ENCODE data around the gene MAP2K5. TPM values are rescaled to one million over a fixed set of nuclear protein-coding genes. Genes with fewer than 3 reads are reported as not detected.

Gene MAP2K5
- total and polyA plus RNA-seq, 2 experiments from 2014 or later, result 6.8 to 13.6 TPM

DNA sequence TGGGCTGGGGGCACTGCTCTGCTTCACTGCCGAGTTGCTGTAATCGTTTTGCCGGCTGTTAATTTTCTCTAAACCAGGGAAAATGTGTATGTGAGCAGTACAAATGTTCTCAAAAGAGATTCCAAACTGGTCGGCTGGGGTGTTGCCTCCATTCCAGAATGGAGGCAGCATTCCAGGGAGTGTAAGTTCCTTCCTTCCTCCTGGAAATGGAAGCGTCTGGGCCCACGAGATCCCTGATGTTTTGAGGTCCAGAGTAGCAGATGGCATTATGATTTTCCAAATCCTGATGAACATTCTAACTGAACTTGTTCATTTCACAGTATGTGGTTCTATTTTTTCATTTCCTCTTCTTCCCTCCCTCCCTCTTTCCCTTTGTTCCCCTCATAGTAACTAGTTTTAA lies 218.4 kb downstream of the MAP2K5 start:
- Histone ChIP-seq H3K4me1 (ENCODE audit: low read depth) (no peaks in the 10 kb centered on the region), H3K27ac (no peak overlapping the region), H3K27me3 (peaks cover 74% of the 10 kb centered on the region), H3K9me3 (ENCODE audit: low read depth) (no peaks in the 10 kb centered on the region), H3K36me3 (no peaks in the 10 kb centered on the region), H3K4me3 (no peak overlapping the region)
- TF ChIP-seq, protein P1, sequence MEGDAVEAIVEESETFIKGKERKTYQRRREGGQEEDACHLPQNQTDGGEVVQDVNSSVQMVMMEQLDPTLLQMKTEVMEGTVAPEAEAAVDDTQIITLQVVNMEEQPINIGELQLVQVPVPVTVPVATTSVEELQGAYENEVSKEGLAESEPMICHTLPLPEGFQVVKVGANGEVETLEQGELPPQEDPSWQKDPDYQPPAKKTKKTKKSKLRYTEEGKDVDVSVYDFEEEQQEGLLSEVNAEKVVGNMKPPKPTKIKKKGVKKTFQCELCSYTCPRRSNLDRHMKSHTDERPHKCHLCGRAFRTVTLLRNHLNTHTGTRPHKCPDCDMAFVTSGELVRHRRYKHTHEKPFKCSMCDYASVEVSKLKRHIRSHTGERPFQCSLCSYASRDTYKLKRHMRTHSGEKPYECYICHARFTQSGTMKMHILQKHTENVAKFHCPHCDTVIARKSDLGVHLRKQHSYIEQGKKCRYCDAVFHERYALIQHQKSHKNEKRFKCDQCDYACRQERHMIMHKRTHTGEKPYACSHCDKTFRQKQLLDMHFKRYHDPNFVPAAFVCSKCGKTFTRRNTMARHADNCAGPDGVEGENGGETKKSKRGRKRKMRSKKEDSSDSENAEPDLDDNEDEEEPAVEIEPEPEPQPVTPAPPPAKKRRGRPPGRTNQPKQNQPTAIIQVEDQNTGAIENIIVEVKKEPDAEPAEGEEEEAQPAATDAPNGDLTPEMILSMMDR (IDR thresholded peaks at IDR 0.05; ENCODE audit: low read depth, low read length), result no peak
- no peak for DNase-seq (ENCODE audit: low read depth in 1 of 2, low spot score in 1 of 2)

DNA sequence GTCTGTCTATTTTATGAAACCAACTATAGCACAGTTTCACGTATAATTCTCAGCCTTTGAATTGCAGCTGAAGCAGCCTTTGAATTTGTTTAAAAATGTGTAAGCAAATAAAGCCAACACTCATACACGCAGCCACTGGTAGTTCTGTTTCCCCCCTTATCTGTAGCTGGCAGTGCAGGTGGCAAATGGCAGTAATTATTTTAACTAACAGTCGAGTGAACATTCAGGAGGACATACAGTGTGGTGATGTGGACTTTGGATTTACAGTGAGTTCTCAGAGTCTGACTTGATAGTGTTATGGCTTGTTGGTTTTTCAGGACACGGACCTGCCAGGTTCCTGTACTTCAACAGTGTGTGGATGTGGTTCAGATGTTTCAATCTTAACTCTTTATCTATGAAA lies 218.8 kb downstream of the MAP2K5 start:
- Histone ChIP-seq H3K4me1 (ENCODE audit: low read depth) (no peaks in the 10 kb centered on the region), H3K27ac (no peak overlapping the region), H3K27me3 (peaks cover 76% of the 10 kb centered on the region), H3K4me3 (no peak overlapping the region), H3K9me3 (ENCODE audit: low read depth) (no peaks in the 10 kb centered on the region), H3K36me3 (no peaks in the 10 kb centered on the region)
- TF ChIP-seq, protein P1 (IDR thresholded peaks at IDR 0.05; ENCODE audit: low read depth, low read length), result no peak
- no peak for DNase-seq (ENCODE audit: low read depth in 1 of 2, low spot score in 1 of 2)

DNA sequence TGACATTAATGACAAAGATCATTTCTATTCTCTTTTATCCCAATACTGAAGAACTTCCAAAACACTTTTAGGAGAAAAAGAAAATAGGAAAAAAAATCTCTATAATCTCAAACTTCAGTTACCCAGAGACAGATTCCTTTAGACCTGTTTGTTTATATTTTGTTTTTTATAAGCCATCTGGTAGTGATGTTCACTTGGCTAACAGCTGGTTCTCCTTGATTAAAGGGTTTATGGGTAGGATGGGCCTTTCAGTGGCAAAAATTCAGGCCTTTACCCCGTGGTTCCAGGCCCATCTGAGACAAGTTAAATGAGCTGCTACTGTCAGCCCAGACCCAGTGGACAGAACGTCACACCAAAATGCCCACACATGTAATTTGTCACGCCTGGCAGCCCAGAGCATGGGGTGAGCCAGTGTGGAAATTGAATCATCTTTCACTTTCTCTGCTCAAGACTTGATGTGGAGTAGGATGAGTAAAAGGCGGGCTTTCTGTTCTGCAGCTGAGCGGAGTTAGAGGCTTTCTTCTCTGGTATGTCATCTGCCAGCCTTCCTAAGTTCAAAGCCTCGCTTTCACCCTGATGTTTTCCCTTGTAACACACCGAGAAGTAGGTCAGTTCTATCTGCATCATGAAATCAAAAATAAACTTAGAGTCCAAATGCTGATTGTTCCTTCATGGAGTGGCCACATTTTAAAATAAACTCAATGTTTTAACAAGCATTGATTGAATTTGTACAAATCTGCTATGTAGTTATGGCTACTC lies 220.3 kb downstream of the MAP2K5 start:
- Histone ChIP-seq H3K4me1 (ENCODE audit: low read depth) (no peaks in the 10 kb centered on the region), H3K4me3 (no peak overlapping the region), H3K27me3 (peaks cover 83% of the 10 kb centered on the region), H3K36me3 (no peaks in the 10 kb centered on the region), H3K27ac (no peak overlapping the region), H3K9me3 (ENCODE audit: low read depth) (no peaks in the 10 kb centered on the region)
- DNase-seq (ENCODE audit: low read depth in 1 of 2, low spot score in 1 of 2), result no peak
- TF ChIP-seq, protein P1 (IDR thresholded peaks at IDR 0.05; ENCODE audit: low read depth, low read length), result no peak

DNA sequence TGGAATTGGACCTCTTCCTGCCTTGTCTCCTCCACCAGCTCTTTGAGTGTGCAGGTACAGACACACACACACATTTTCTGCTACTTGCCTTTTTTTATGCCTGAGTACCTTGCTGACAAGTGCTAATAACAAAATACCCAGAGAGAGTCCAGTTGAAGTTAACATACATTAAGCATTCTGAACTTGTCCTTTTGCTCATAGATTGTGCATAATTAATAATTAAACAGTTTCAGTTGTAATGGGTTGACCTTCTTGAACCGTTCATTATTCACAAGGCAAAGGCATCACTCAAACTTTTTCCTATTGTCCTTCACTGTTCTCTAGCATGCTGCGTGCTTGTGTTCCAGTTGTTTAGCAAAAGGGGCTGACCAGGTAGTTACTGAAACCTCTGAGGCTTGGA lies 223.2 kb downstream of the MAP2K5 start:
- TF ChIP-seq, protein P1 (IDR thresholded peaks at IDR 0.05; ENCODE audit: low read depth, low read length), result no peak
- H3K4me1 ChIP-seq (ENCODE audit: low read depth), result peaks cover under 1% of the 10 kb centered on the region
- H3K27ac ChIP-seq, result no peak overlapping the region
- peaks cover 93% of the 10 kb centered on the region for H3K27me3 ChIP-seq
- H3K4me3 ChIP-seq, result no peak overlapping the region
- no peaks in the 10 kb centered on the region for H3K9me3 ChIP-seq (ENCODE audit: low read depth)
- DNase-seq (ENCODE audit: low read depth in 1 of 2, low spot score in 1 of 2), result no peak
- H3K36me3 ChIP-seq, result no peaks in the 10 kb centered on the region

DNA sequence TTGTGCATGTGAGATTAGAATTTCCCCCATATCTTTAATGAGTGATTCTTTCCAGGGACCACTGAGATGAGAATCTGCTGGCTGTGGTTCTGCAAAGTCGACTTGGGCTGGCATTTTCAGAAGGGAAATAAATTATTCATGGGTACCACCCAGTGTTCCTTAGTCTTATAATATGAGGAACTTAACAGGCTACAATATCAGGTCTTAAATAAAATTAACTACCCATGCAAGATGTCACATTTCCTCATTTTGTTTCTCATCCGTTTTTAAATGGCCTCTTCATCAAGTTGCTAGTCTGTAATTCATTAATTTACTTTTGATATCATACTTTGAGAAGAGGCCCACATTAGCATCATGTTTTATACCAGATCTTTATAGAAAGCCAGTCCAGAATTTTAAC lies 224.5 kb downstream of the MAP2K5 start:
- H3K27ac ChIP-seq, result no peak overlapping the region
- no peaks in the 10 kb centered on the region for H3K9me3 ChIP-seq (ENCODE audit: low read depth)
- H3K4me1 ChIP-seq (ENCODE audit: low read depth), result peaks cover 13% of the 10 kb centered on the region
- peaks cover 81% of the 10 kb centered on the region for H3K27me3 ChIP-seq
- no peak for DNase-seq (ENCODE audit: low read depth in 1 of 2, low spot score in 1 of 2)
- no peaks in the 10 kb centered on the region for H3K36me3 ChIP-seq
- TF ChIP-seq, protein P1 (IDR thresholded peaks at IDR 0.05; ENCODE audit: low read depth, low read length), result no peak
- H3K4me3 ChIP-seq, result no peak overlapping the region

Measured in cardiac muscle cell (in vitro differentiated cells and primary cell).